ENCODE results near the gene EFS. TPM values are rescaled to one million over a fixed set of nuclear protein-coding genes. Genes with fewer than 3 reads are reported as not detected.

Gene EFS
- total and polyA plus RNA-seq, 10 of the 15 experiments (the other 5 are each of a cell fraction or from before 2014, with no cell fraction given): 0.08 TPM; not detected in 9

DNA sequence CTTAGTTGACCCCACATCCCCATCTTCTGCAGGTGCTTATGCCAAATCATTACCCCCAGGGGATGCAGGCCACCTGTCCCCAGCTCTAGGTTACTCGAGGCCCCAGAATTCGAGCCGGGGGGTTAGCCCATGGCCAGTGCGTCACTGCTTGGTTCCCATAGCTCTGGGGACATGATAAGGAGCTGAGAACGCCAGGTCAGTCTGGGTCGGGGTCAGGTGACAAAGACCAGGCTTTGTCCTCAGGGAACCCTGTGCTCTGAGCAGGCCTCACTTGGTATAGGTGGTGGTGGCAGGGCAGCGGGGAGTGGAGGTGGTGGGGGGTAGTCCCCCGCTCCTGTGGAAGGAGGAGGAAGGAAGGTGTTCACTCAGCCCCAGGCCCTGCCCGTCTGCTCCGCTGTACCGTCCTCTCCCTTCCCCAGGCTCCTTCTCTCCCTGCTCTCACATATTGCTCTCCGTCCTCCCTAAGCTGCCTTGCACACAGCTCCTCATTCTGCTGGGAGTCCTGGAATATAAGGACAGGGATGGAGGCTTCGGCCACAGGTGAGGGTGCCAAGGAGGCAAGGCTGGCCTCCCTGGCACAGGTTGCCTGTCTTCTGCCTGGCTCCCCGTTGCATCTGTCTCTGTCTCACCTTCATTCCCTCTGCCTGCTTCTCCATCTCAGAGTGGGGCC is 45.1 kb upstream of the EFS start (continued):
- TF ChIP-seq, protein P1, sequence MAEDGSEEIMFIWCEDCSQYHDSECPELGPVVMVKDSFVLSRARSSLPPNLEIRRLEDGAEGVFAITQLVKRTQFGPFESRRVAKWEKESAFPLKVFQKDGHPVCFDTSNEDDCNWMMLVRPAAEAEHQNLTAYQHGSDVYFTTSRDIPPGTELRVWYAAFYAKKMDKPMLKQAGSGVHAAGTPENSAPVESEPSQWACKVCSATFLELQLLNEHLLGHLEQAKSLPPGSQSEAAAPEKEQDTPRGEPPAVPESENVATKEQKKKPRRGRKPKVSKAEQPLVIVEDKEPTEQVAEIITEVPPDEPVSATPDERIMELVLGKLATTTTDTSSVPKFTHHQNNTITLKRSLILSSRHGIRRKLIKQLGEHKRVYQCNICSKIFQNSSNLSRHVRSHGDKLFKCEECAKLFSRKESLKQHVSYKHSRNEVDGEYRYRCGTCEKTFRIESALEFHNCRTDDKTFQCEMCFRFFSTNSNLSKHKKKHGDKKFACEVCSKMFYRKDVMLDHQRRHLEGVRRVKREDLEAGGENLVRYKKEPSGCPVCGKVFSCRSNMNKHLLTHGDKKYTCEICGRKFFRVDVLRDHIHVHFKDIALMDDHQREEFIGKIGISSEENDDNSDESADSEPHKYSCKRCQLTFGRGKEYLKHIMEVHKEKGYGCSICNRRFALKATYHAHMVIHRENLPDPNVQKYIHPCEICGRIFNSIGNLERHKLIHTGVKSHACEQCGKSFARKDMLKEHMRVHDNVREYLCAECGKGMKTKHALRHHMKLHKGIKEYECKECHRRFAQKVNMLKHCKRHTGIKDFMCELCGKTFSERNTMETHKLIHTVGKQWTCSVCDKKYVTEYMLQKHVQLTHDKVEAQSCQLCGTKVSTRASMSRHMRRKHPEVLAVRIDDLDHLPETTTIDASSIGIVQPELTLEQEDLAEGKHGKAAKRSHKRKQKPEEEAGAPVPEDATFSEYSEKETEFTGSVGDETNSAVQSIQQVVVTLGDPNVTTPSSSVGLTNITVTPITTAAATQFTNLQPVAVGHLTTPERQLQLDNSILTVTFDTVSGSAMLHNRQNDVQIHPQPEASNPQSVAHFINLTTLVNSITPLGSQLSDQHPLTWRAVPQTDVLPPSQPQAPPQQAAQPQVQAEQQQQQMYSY (CRISPR knock-in tag; IDR thresholded peaks at IDR 0.05): no peak
- TF ChIP-seq SMC3 (IDR thresholded peaks at IDR 0.05; ENCODE audit: borderline replicate concordance, low read length) (no peak), ATF7 (IDR thresholded peaks at IDR 0.05; ENCODE audit: low read depth) (no peak), FOS (IDR thresholded peaks at IDR 0.05; ENCODE audit: borderline replicate concordance, extremely low read depth, insufficient read length) (no peak), ZNF274 (IDR thresholded peaks at IDR 0.05; ENCODE audit: insufficient read depth, insufficient read length) (no peak), NFYB (IDR thresholded peaks at IDR 0.05; ENCODE audit: insufficient read depth, low read depth, low read length) (no peak), IRF4 (IDR thresholded peaks at IDR 0.05; ENCODE audit: low read depth, low read length) (no peak), RAD21 (IDR thresholded peaks at IDR 0.05; ENCODE audit: insufficient read depth, low read depth, low read length) (no peak)
- TF ChIP-seq, protein P2, sequence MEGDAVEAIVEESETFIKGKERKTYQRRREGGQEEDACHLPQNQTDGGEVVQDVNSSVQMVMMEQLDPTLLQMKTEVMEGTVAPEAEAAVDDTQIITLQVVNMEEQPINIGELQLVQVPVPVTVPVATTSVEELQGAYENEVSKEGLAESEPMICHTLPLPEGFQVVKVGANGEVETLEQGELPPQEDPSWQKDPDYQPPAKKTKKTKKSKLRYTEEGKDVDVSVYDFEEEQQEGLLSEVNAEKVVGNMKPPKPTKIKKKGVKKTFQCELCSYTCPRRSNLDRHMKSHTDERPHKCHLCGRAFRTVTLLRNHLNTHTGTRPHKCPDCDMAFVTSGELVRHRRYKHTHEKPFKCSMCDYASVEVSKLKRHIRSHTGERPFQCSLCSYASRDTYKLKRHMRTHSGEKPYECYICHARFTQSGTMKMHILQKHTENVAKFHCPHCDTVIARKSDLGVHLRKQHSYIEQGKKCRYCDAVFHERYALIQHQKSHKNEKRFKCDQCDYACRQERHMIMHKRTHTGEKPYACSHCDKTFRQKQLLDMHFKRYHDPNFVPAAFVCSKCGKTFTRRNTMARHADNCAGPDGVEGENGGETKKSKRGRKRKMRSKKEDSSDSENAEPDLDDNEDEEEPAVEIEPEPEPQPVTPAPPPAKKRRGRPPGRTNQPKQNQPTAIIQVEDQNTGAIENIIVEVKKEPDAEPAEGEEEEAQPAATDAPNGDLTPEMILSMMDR (IDR thresholded peaks at IDR 0.05 in 2 of 3, conservative IDR thresholded peaks at IDR 0.05 in 1 of 3; ENCODE audit: control insufficient read depth in 2 of 3, extremely low read depth in 1 of 3, insufficient read depth in 1 of 3, low read depth in 3 of 3, low read length in 3 of 3): no peak
